ENCODE measurements around the gene EXOC3L4.
"Not testable (repeated sequence)": the region's sequence is repeated elsewhere in the genome, so short reads cannot be mapped to it uniquely, and the experiment has no call there.

Gene EXOC3L4

DNA sequence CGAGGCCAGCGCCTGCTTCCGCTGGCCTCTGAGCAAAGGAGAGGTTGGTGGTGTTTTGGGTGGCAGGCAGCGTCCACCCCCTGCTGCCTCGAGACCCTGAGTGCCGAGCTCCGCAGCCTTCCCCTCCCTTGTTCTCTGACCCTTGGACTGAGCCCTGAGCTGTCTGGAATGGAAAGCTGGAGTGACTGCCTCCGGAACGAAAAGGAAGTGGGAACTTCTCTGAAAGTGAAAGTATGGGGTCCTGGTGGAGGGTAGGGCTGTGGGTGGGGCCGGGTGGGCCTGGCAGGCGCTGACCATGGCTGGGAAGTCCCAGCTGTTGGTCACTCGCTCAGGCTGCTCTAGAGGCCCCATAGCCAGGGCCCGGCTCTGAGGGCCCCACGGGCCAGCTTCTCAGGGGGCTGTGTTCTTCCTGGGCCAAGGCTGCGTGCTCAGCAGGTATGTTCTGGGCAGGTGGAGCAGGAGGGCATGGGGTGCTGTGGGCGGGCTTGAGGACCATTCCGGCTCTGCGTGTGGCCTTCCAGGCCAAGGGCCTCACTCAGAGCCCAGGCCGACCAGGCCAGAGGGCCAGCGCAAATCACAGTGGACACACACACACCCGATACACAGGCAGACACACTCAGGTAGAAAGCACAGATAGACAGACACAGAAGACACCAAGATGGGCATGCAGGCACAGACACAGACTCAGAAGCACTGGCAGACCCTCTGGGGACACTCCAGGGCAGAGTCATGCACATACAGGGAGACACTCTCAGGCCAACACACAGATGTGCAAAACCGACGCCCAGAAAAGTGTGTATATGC is at the start of gene EXOC3L4:
TSS of gene EXOC3L4 (plus strand) at position 320 of the 804 bp plus-strand sequence. CDS start 5,495 bp downstream, outside the sequence.
- no peak for DNase-seq (ENCODE audit: low read depth)
- no peak within 1 kb of the TSS for H3K4me3 ChIP-seq (ENCODE audit: low read depth, low read length)
- TF ChIP-seq, protein P1, sequence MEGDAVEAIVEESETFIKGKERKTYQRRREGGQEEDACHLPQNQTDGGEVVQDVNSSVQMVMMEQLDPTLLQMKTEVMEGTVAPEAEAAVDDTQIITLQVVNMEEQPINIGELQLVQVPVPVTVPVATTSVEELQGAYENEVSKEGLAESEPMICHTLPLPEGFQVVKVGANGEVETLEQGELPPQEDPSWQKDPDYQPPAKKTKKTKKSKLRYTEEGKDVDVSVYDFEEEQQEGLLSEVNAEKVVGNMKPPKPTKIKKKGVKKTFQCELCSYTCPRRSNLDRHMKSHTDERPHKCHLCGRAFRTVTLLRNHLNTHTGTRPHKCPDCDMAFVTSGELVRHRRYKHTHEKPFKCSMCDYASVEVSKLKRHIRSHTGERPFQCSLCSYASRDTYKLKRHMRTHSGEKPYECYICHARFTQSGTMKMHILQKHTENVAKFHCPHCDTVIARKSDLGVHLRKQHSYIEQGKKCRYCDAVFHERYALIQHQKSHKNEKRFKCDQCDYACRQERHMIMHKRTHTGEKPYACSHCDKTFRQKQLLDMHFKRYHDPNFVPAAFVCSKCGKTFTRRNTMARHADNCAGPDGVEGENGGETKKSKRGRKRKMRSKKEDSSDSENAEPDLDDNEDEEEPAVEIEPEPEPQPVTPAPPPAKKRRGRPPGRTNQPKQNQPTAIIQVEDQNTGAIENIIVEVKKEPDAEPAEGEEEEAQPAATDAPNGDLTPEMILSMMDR (IDR thresholded peaks at IDR 0.05; ENCODE audit: control insufficient read depth, extremely low read depth, insufficient read depth): no peak

DNA sequence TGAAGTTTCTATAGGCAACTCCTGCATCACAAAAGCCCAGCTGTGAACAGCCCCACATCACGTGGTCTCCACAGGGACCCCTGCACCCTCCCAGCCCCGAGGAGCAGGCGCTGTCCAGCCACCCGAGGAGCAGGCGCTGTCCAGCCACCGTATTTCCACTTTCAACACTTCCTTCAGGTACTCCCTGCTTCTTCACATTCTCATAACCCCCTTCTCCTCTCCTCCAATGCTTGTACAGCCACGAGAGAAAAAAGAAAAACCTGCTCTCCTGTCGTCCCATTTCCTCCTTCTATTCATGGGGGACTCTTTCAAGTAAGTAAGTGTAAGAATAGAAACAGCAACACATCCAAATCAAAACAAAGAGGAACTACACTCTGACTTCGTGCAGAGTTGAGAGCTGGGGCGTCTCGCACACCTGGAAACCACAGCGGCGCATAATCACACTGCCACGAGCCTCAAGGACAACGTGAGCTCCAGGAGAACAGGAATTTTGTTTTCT is 49.1 kb upstream of the EXOC3L4 start:
- TF ChIP-seq, protein P1 (IDR thresholded peaks at IDR 0.05; ENCODE audit: control insufficient read depth, extremely low read depth, insufficient read depth): no peak
- no peak for DNase-seq (ENCODE audit: low read depth)
- H3K4me3 ChIP-seq (ENCODE audit: low read depth, low read length): no peak overlapping the region

DNA sequence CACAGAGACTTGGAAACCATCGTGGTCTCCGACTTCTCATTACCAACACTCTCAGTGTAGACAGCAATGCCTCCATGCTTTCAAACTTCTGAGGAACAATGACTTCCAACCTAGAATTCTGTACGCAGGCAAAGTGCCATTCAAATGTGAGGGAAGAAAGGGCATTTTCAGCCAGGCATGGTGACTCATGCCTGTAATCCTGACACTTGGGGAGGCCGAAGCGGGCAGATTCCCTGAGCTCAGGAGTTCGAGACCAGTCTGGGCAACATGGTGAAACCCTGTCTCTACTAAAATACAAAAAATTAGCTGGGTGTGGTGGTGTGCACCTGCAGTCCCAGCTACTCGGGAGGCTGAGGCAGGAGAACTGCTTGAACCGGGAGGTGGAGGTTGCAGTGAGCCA is 47.1 kb upstream of the EXOC3L4 start:
- not testable (repeated sequence) for DNase-seq (ENCODE audit: low read depth); H3K4me3 ChIP-seq (ENCODE audit: low read depth, low read length)

DNA sequence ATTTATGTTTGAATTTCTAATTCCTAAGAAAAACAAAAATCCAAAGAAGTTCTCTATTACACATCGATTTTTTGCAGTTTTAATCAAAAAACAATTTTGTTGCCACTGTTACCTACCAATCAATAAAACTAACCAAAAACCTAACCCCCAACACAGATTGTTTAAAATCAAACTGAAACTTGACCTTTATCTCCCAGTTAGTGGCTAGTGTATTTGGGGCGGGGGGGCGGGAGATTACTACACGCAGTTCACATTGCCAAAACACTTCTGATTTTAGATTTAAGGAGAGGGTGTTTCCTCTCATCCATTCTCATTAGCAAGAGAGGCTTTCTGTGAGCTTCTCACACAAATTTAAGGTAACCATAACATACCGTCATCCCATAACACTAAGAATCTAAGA is 43.6 kb upstream of the EXOC3L4 start:
- DNase-seq (ENCODE audit: low read depth): no peak
- no peak overlapping the region for H3K4me3 ChIP-seq (ENCODE audit: low read depth, low read length)
- TF ChIP-seq, protein P1 (IDR thresholded peaks at IDR 0.05; ENCODE audit: control insufficient read depth, extremely low read depth, insufficient read depth): no peak

DNA sequence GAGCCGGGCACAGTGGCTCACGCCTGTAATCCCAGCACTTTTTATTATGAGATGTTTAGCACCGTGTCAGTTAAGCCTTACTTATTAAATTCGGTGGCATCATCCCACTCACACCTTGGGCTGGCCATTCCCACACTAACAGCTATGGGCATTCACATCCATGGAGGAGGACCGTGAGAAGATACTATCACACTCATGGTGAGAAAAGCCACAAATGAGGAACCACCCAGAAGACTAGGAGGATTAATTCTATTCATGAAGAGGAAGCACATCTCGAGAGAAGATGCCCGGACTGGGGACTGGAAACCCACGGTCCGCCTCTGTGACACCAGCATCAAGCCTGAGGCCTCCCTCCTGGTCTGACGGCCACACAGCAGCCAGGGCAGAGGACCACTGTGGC is 42.1 kb upstream of the EXOC3L4 start:
- H3K4me3 ChIP-seq (ENCODE audit: low read depth, low read length): no peak overlapping the region
- TF ChIP-seq, protein P1 (IDR thresholded peaks at IDR 0.05; ENCODE audit: control insufficient read depth, extremely low read depth, insufficient read depth): no peak
- no peak for DNase-seq (ENCODE audit: low read depth)

DNA sequence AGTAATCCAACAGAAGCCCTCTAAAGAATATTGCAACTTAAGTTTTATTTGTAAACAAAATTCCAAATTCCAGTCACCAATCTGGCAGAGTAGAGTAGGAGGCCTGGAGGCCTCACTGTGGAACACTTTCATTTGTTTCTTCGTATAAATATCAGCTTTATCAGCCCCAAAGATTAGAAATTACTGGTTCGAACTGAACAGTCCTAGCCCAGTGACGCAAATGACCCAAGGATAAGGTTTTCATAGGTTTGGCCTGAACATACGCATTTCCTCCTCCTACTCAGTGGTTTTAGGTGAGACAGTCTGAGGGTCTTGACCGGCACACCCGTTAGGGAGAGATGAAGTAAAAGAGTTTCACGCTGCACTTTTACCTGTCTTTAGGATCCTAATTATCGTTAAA is 38.8 kb upstream of the EXOC3L4 start:
- TF ChIP-seq, protein P1 (IDR thresholded peaks at IDR 0.05; ENCODE audit: control insufficient read depth, extremely low read depth, insufficient read depth): no peak
- H3K4me3 ChIP-seq (ENCODE audit: low read depth, low read length): peak overlapping the region; percentile 77
- no peak for DNase-seq (ENCODE audit: low read depth)

DNA sequence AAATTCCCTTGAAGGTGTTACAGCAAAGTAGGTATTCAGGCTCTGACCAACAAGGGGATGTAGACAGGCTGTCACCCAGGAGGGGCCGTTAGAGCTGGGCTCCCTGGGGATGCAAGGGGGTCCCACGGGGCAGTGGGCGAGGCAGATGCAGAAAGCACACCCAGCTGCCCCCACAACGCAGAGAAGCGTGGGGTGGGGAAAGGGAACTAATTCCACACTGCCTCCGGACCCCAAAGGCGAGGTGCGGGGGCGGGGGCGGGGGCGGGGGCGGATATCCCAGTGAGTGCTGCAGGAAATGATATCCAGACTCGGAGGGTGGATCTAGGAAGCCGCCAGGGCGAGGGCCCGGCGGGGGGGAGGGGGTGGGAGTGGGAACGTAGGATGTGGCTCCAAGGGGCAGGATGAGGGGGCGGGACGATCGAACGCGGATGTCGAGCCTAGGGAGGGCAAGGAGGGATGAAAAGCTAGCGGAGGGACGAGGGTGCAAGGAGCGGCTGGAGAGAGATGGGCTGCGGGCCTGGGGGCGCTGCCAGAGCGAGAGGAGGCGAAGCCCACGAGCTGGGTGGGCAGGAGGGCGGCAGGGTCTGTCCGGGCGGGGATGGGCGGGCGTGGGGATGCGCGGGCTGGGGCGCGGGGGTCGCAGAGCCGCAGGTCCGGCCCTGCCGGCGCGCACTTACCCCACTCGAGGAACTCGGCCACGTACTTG is 38.0 kb upstream of the EXOC3L4 start:
- DNase-seq (ENCODE audit: low read depth): no peak

More for the DNA sequence above, 38.0 kb upstream of the EXOC3L4 start:
- TF ChIP-seq, protein P1 (IDR thresholded peaks at IDR 0.05; ENCODE audit: control insufficient read depth, extremely low read depth, insufficient read depth): no peak
- peak overlapping the region; percentile 77 for H3K4me3 ChIP-seq (ENCODE audit: low read depth, low read length)
